ENCODE measurements around the gene PLEKHA6. TPM values are rescaled to one million over a fixed set of nuclear protein-coding genes. Genes with fewer than 3 reads are reported as not detected.

The PLEKHA6 gene
- total RNA-seq, 1 experiment from 2014 or later, result 2.1 TPM

DNA sequence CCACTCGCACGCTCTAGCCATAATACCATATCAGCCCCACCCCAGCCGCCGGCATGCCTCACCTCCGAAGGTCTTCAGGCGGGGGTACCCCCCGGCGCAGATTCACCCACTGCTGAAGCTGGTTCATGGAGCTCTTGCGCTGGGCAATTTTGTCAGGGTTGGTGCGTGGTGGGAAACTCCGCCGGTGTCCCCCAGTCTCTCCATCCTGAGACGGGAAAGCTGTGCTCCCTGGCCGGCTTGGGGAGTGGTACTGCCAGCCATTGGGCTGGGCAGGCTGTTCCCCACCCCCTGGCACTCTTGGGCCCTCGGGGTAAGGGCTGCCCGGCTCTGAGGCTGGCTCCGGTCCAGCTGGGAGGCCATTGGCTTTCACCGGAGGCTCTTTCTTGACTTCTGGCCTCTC lies 100.5 kb downstream of the PLEKHA6 start:
- H3K27me3 ChIP-seq (ENCODE audit: insufficient read depth, low read length), result no peaks in the 10 kb centered on the region
- Mint-ChIP-seq H3K4me1 (peaks cover 36 to 39% of the 10 kb centered on the region in 2 experiments), H3K9me3 (no peaks in the 10 kb centered on the region), H3K4me3 (no peak overlapping the region), H3K36me3 (ENCODE audit: insufficient read depth in 1 of 3, low read depth in 3 of 3) (peaks cover 0 to 15% (median 0%) of the 10 kb centered on the region in 3 experiments; a peak in 3 of 7 replicates), H3K27me3 (ENCODE audit: low read depth) (peaks cover 3% of the 10 kb centered on the region), H3K27ac (no peak overlapping the region)
- H3K23me2 ChIP-seq (ENCODE audit: insufficient read length, low read depth, low read length, poor library complexity, severe bottlenecking), result no peaks in the 10 kb centered on the region
- no peak overlapping the region for H3T11ph ChIP-seq (ENCODE audit: low read length)
- no CpG with 5 or more reads among the region's 18 CpGs for WGBS (ENCODE audit: extremely low coverage, insufficient read length, low lambda C conversion rate)
- no peak overlapping the region for H2BK20ac ChIP-seq (ENCODE audit: low read depth, low read length, poor library complexity, severe bottlenecking)
- no peak overlapping the region for H2BK15ac ChIP-seq (ENCODE audit: low read depth, low read length)
- no peak overlapping the region for H3K23ac ChIP-seq (ENCODE audit: insufficient read length, low read depth, low read length)
- no peak overlapping the region for H2BK12ac ChIP-seq (ENCODE audit: insufficient read length, low read depth, low read length)
- H2BK120ac ChIP-seq (ENCODE audit: low read depth, low read length, poor library complexity, severe bottlenecking), result no peak overlapping the region
- no peak overlapping the region for H2BK5ac ChIP-seq (ENCODE audit: insufficient read length, low read length)
- H3K14ac ChIP-seq (ENCODE audit: insufficient read depth, low read length), result no peak overlapping the region; the same call in 1 of the 2 replicates
- no peak overlapping the region for H4K5ac ChIP-seq (ENCODE audit: insufficient read length, low read depth, low read length)
- no peak overlapping the region for H4K91ac ChIP-seq (ENCODE audit: insufficient read length, low read depth, low read length)
- H3K56ac ChIP-seq (ENCODE audit: insufficient read length, low read depth, low read length), result no peak overlapping the region
- H3K18ac ChIP-seq (ENCODE audit: insufficient read length, low read depth, low read length), result no peak overlapping the region
- H3K4me2 ChIP-seq (ENCODE audit: insufficient read depth, insufficient read length, low read length), result no peak overlapping the region
- no peak overlapping the region for H2AK5ac ChIP-seq (ENCODE audit: insufficient read length, low read length)
- H3K9me3 ChIP-seq (ENCODE audit: control insufficient read depth, low read depth, low read length), result no peaks in the 10 kb centered on the region
- DNase-seq, result no peak
- no peak overlapping the region for H2AFZ ChIP-seq (ENCODE audit: low read length)
- no peaks in the 10 kb centered on the region for H3K79me1 ChIP-seq (ENCODE audit: insufficient read depth, low read depth, low read length, poor library complexity, severe bottlenecking)
- H3K9ac ChIP-seq (ENCODE audit: extremely low read depth, insufficient read length, low read length), result no peak overlapping the region
- H4K8ac ChIP-seq (replicated peaks; ENCODE audit: insufficient read length, low read depth, low read length), result no peak overlapping the region
- no peaks in the 10 kb centered on the region for H3K79me2 ChIP-seq (ENCODE audit: insufficient read depth, low read length)
- H3K27ac ChIP-seq (ENCODE audit: insufficient read length, low read depth, low read length), result no peak overlapping the region
- no peaks in the 10 kb centered on the region for H4K20me1 ChIP-seq (ENCODE audit: control insufficient read depth, insufficient read depth, insufficient read length)
- TF ChIP-seq, protein P1, sequence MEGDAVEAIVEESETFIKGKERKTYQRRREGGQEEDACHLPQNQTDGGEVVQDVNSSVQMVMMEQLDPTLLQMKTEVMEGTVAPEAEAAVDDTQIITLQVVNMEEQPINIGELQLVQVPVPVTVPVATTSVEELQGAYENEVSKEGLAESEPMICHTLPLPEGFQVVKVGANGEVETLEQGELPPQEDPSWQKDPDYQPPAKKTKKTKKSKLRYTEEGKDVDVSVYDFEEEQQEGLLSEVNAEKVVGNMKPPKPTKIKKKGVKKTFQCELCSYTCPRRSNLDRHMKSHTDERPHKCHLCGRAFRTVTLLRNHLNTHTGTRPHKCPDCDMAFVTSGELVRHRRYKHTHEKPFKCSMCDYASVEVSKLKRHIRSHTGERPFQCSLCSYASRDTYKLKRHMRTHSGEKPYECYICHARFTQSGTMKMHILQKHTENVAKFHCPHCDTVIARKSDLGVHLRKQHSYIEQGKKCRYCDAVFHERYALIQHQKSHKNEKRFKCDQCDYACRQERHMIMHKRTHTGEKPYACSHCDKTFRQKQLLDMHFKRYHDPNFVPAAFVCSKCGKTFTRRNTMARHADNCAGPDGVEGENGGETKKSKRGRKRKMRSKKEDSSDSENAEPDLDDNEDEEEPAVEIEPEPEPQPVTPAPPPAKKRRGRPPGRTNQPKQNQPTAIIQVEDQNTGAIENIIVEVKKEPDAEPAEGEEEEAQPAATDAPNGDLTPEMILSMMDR (conservative IDR thresholded peaks at IDR 0.05), result no peak
- H3K4me1 ChIP-seq (ENCODE audit: insufficient read depth, low read length), result peaks cover 2% of the 10 kb centered on the region
- no peak overlapping the region for H3K4ac ChIP-seq (ENCODE audit: low read depth, low read length)
